ENCODE data around the gene LRRC4. TPM values are rescaled to one million over a fixed set of nuclear protein-coding genes. Genes with fewer than 3 reads are reported as not detected.

Gene LRRC4
- total and polyA plus RNA-seq, 10 donors = 0.78 to 43.4 (median 15.8) TPM

GRCh38 chr7:128007303-128007680 is 23.9 kb downstream of the LRRC4 start:
- Histone ChIP-seq H3K27me3 (replicated peaks in 1 of 7) (no peaks in the 10 kb centered on the region), H3K36me3 (peaks cover 0 to 73% (median 2%) of the 10 kb centered on the region in 6 donors), H3K27ac (no peak overlapping the region), H3K4me1 (peaks cover 11 to 59% (median 34%) of the 10 kb centered on the region in 6 donors), H3K4me3 (no peak overlapping the region), H3K9me3 (no peaks in the 10 kb centered on the region)
- TF ChIP-seq CTCF (IDR thresholded peaks at IDR 0.05 in 8 of 11, conservative IDR thresholded peaks at IDR 0.05 in 3 of 11) (no peak), POLR2A (IDR thresholded peaks at IDR 0.05) (no peak), POLR2AphosphoS5 (IDR thresholded peaks at IDR 0.05) (no peak)
- no peak for DNase-seq
- 92 to 96% (median 95%) methylated on average over 3 of the region's 3 CpGs for whole genome bisulfite sequencing, 5 donors
- intact Hi-C loops (cut with DNase I; ENCODE audit: low total_unique reads) = no loop called here

- no peak for DNase-seq
- 96 to 99% (median 97%) methylated on average over 8 of the region's 8 CpGs for WGBS, 5 donors
- no peak overlapping the region for H3K27ac ChIP-seq
Measured at GRCh38 chr7:128006550-128007302, 24.5 kb downstream of the LRRC4 start.

GRCh38 chr7:128005759-128006159 is 25.5 kb downstream of the LRRC4 start:
- 74 to 93% (median 75%) methylated on average over 3 of the region's 3 CpGs for WGBS, 5 donors
- Histone ChIP-seq H3K27me3 (replicated peaks in 1 of 7) (no peaks in the 10 kb centered on the region), H3K36me3 (peaks cover 0 to 63% (median 0%) of the 10 kb centered on the region in 6 donors), H3K9me3 (no peaks in the 10 kb centered on the region), H3K4me3 (no peak overlapping the region), H3K27ac (no peak overlapping the region), H3K4me1 (peaks cover 11 to 75% (median 43%) of the 10 kb centered on the region in 6 donors)
- intact Hi-C loops (cut with DNase I; ENCODE audit: low total_unique reads) = no loop called here
- no peak for DNase-seq
- no peak for TF ChIP-seq POLR2A (IDR thresholded peaks at IDR 0.05)
- no peak for TF ChIP-seq CTCF (IDR thresholded peaks at IDR 0.05 in 8 of 11, conservative IDR thresholded peaks at IDR 0.05 in 3 of 11)
- no peak for TF ChIP-seq POLR2AphosphoS5 (IDR thresholded peaks at IDR 0.05)

More at GRCh38 chr7:128006550-128007302, 24.5 kb downstream of the LRRC4 start:
- TF ChIP-seq POLR2AphosphoS5 (IDR thresholded peaks at IDR 0.05) (no peak), CTCF (IDR thresholded peaks at IDR 0.05 in 8 of 11, conservative IDR thresholded peaks at IDR 0.05 in 3 of 11) (no peak), POLR2A (IDR thresholded peaks at IDR 0.05) (no peak)
- H3K4me1 ChIP-seq = peaks cover 11 to 65% (median 35%) of the 10 kb centered on the region in 6 donors
- intact Hi-C loops (cut with DNase I; ENCODE audit: low total_unique reads) = no loop called here
- no peaks in the 10 kb centered on the region for H3K9me3 ChIP-seq
- peaks cover 0 to 71% (median 0%) of the 10 kb centered on the region in 6 donors for H3K36me3 ChIP-seq
- H3K27me3 ChIP-seq (replicated peaks in 1 of 7) = no peaks in the 10 kb centered on the region
- H3K4me3 ChIP-seq = no peak overlapping the region

- TF ChIP-seq POLR2A (IDR thresholded peaks at IDR 0.05) = no peak
- peak in 1 of 3 donors; percentile 42 for TF ChIP-seq POLR2AphosphoS5 (IDR thresholded peaks at IDR 0.05)
- no peak for TF ChIP-seq CTCF (IDR thresholded peaks at IDR 0.05 in 8 of 11, conservative IDR thresholded peaks at IDR 0.05 in 3 of 11)
- H3K27me3 ChIP-seq (replicated peaks in 1 of 7) = no peaks in the 10 kb centered on the region
- H3K4me3 ChIP-seq = no peak overlapping the region
- H3K27ac ChIP-seq = no peak overlapping the region
- peaks cover 15 to 77% (median 48%) of the 10 kb centered on the region in 6 donors for H3K4me1 ChIP-seq
- WGBS, 5 donors = 71 to 75% (median 72%) methylated on average over 7 of the region's 7 CpGs
- intact Hi-C loops (cut with DNase I; ENCODE audit: low total_unique reads) = no loop called here
- H3K36me3 ChIP-seq = peaks cover 0 to 56% (median 0%) of the 10 kb centered on the region in 6 donors
- DNase-seq = no peak
- H3K9me3 ChIP-seq = no peaks in the 10 kb centered on the region
Measured at GRCh38 chr7:128005117-128005516, 26.1 kb downstream of the LRRC4 start.

Data from spleen (tissue), 11 donors.